ENCODE measurements around the gene FBN1.

Gene FBN1

DNA sequence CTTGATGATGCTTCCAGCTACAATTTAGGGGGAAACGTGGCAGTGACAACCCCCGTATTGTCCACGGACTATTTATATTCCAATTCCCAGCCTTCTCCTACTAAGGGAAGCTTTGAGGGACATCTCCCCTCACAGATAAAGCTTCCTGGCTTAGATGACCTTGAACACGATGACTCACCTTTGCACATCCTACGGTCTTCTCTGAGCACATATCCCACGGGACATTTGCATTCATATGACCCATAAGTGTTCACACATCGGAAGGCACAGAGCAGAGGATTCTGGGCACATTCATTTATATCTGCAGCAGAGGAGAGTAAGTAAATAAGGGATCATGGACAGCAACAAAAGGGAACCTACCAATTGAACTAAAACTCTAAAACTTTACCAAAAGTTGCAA is 212.8 kb downstream of the FBN1 start:
- TF ChIP-seq, protein P1, sequence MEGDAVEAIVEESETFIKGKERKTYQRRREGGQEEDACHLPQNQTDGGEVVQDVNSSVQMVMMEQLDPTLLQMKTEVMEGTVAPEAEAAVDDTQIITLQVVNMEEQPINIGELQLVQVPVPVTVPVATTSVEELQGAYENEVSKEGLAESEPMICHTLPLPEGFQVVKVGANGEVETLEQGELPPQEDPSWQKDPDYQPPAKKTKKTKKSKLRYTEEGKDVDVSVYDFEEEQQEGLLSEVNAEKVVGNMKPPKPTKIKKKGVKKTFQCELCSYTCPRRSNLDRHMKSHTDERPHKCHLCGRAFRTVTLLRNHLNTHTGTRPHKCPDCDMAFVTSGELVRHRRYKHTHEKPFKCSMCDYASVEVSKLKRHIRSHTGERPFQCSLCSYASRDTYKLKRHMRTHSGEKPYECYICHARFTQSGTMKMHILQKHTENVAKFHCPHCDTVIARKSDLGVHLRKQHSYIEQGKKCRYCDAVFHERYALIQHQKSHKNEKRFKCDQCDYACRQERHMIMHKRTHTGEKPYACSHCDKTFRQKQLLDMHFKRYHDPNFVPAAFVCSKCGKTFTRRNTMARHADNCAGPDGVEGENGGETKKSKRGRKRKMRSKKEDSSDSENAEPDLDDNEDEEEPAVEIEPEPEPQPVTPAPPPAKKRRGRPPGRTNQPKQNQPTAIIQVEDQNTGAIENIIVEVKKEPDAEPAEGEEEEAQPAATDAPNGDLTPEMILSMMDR (IDR thresholded peaks at IDR 0.05; ENCODE audit: low read depth, low read length), result no peak
- no peaks in the 10 kb centered on the region for H3K27me3 ChIP-seq (ENCODE audit: insufficient read depth, low read depth, severe bottlenecking)
- no peaks in the 10 kb centered on the region for H3K9me3 ChIP-seq (ENCODE audit: severe bottlenecking)
- no peak for DNase-seq
- no peak overlapping the region for H3K4me3 ChIP-seq (ENCODE audit: low read depth, low read length)
- no peak overlapping the region for H3K27ac ChIP-seq
- H3K36me3 ChIP-seq, result no peaks in the 10 kb centered on the region

DNA sequence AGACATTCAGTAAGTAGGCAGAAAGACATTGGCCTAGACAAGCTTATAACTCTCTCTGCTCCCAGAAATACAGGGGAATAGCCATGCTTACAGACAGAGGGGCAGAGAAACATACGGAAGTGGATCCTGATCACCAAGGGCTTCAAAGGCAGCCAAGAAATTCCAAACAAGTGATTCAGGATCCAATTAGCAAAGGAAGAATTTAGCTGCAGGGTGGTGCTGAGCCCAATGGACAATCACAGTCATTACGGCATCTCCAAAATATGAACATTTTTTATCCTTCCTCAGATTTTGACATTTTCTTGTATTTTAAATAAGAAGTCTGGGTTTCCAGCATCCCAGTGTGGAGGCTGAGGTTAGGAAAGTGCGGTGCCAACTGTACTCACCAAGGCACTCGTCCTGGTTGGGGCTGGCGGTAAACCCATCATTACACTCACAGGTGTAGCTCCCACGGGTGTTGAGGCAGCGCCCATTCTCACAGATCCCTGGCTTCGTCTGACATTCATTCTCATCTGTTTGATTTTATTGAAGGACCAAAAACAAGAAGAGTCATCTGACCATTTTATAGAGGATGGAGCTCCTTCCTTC is 217.5 kb downstream of the FBN1 start:
- no peak for DNase-seq
- TF ChIP-seq, protein P1 (IDR thresholded peaks at IDR 0.05; ENCODE audit: low read depth, low read length), result no peak
- no peaks in the 10 kb centered on the region for H3K27me3 ChIP-seq (ENCODE audit: insufficient read depth, low read depth, severe bottlenecking)
- no peak overlapping the region for H3K4me3 ChIP-seq (ENCODE audit: low read depth, low read length)
- no peaks in the 10 kb centered on the region for H3K9me3 ChIP-seq (ENCODE audit: severe bottlenecking)
- H3K36me3 ChIP-seq, result no peaks in the 10 kb centered on the region
- no peak overlapping the region for H3K27ac ChIP-seq

DNA sequence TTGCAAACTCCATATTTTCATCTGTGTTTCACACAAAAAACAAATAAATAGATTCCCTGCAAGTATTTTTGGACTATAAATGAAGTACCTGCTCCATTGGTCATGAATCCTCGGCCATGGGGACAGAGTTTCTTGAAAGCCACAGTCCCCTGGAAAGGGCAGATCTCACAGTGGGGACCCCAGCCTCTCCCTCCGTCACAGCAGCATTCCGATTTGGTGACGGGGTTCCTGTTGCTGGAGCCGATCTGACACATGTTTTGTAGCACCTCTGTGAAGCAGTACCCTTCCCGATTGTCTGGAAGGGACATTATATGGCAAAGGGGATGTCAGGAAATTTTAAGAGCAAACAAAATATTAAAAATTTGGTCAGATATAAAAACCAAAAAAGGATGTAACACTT is 218.0 kb downstream of the FBN1 start:
- Histone ChIP-seq H3K27me3 (ENCODE audit: insufficient read depth, low read depth, severe bottlenecking) (no peaks in the 10 kb centered on the region), H3K9me3 (ENCODE audit: severe bottlenecking) (no peaks in the 10 kb centered on the region), H3K4me3 (ENCODE audit: low read depth, low read length) (no peak overlapping the region), H3K27ac (no peak overlapping the region), H3K36me3 (no peaks in the 10 kb centered on the region)
- DNase-seq, result no peak
- TF ChIP-seq, protein P1 (IDR thresholded peaks at IDR 0.05; ENCODE audit: low read depth, low read length), result no peak

DNA sequence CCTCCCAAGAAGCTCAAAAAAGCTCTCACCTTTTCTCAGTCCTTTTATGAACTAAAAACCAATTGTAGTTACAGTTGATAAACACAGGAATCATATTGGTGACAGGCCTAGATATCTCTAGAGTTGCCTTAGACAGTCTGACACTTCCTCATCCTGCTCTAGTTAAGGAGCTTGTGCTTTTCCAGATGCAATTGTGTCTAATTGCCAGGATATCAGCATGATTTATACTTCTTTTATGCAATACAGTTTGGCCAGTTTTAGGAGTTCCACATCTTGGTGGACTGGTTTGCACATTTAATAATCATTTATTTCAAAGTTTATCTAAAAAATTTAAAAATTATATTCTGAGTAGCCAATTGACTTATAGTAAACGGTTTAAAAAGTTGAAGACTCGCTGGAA is 218.6 kb downstream of the FBN1 start:
- H3K36me3 ChIP-seq, result no peaks in the 10 kb centered on the region
- no peak overlapping the region for H3K4me3 ChIP-seq (ENCODE audit: low read depth, low read length)
- no peaks in the 10 kb centered on the region for H3K27me3 ChIP-seq (ENCODE audit: insufficient read depth, low read depth, severe bottlenecking)
- TF ChIP-seq, protein P1 (IDR thresholded peaks at IDR 0.05; ENCODE audit: low read depth, low read length), result no peak
- no peak for DNase-seq
- no peak overlapping the region for H3K27ac ChIP-seq
- no peaks in the 10 kb centered on the region for H3K9me3 ChIP-seq (ENCODE audit: severe bottlenecking)

DNA sequence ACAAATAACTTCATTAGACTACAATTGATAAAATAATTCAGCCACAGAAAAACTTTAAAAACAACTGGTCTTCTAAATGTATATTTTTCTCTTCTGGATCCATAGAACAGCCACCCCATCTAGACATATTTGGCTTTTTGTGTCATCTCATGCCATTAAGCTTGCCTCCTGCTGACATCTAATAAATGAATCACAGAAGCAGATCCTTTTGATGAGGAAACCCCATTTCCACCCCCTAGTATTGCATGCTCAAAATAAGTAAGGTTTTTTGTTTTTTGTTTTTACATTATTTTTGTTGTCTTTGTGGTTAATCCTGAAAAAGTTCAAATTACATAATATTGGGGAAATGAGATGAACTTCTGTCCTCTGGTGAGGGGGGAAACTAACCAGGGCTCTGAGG is 219.5 kb downstream of the FBN1 start:
- H3K9me3 ChIP-seq (ENCODE audit: severe bottlenecking), result no peaks in the 10 kb centered on the region
- H3K27ac ChIP-seq, result no peak overlapping the region
- no peaks in the 10 kb centered on the region for H3K36me3 ChIP-seq
- TF ChIP-seq, protein P1 (IDR thresholded peaks at IDR 0.05; ENCODE audit: low read depth, low read length), result no peak
- no peaks in the 10 kb centered on the region for H3K27me3 ChIP-seq (ENCODE audit: insufficient read depth, low read depth, severe bottlenecking)
- H3K4me3 ChIP-seq (ENCODE audit: low read depth, low read length), result no peak overlapping the region
- DNase-seq, result no peak

DNA sequence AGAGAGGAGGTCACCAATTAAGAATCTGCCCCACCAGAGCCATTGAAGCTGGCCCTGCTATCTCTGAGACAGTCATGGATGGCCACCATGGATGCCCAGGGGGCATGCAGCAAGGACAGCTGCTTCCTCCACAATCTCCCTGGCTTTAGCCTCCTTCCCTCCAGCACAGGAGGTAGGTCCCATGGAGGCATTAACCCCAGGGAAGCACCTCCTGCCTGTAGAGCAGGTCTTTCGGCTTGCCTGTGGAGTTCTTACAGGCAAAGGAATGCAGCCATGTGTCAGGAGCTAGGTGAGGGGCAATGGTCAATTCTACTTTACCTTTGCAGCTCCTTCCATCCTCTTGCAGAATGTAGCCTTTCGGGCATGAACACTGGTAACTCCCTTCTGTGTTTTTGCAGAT is 220.5 kb downstream of the FBN1 start:
- TF ChIP-seq, protein P1 (IDR thresholded peaks at IDR 0.05; ENCODE audit: low read depth, low read length), result no peak
- Histone ChIP-seq H3K4me3 (ENCODE audit: low read depth, low read length) (no peak overlapping the region), H3K27ac (no peak overlapping the region), H3K36me3 (no peaks in the 10 kb centered on the region), H3K27me3 (ENCODE audit: insufficient read depth, low read depth, severe bottlenecking) (no peaks in the 10 kb centered on the region), H3K9me3 (ENCODE audit: severe bottlenecking) (no peaks in the 10 kb centered on the region)
- DNase-seq, result no peak
